ENCODE measurements around the gene PGBD2.
"Not testable (repeated sequence)": the region's sequence is repeated elsewhere in the genome, so short reads cannot be mapped to it uniquely, and the experiment has no call there.

PGBD2 gene, protein sequence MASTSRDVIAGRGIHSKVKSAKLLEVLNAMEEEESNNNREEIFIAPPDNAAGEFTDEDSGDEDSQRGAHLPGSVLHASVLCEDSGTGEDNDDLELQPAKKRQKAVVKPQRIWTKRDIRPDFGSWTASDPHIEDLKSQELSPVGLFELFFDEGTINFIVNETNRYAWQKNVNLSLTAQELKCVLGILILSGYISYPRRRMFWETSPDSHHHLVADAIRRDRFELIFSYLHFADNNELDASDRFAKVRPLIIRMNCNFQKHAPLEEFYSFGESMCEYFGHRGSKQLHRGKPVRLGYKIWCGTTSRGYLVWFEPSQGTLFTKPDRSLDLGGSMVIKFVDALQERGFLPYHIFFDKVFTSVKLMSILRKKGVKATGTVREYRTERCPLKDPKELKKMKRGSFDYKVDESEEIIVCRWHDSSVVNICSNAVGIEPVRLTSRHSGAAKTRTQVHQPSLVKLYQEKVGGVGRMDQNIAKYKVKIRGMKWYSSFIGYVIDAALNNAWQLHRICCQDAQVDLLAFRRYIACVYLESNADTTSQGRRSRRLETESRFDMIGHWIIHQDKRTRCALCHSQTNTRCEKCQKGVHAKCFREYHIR

DNA sequence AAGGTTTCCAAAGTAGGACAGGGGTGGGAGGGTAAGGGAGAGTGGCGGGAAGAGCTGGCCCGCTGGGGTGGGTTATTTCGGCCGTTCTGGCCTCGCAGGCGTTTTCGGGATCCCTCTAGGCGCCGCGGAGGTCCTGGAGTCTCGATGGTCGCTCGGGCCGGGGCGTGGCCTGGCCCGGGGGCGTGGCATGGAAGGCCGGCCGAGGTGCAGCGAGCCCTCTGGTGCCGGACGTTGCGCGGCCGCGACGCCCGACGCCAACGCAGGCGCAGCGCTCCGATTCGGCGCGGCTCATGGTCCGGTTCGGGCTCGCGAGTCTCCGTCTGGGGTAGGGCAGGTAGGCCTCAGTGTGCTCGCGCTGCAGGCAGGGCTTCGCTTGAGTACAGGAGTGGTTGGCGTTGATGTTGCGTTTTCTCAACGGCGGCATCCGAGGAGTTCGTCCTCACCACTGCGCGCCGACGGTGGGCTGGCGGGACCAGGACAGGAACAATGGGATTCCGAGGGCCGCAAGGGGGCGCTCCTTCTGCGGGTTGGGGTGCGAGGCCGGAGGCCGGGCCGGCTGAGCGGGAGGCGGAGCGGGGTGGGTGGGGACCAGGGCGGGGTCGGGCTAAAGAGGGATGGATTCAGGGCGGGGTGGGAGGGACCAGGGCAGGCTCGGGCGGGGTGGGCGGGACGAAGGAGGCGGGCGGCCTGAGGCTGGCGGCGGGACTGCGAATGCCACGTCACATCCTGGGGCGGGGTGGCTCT is at the start of gene PGBD2:
Gene PGBD2, plus strand, starts transcription at position 227 of the 744 bp plus-strand sequence. CDS start 7,628 bp downstream, outside the sequence.
- peak; percentile 96 for DNase-seq

DNA sequence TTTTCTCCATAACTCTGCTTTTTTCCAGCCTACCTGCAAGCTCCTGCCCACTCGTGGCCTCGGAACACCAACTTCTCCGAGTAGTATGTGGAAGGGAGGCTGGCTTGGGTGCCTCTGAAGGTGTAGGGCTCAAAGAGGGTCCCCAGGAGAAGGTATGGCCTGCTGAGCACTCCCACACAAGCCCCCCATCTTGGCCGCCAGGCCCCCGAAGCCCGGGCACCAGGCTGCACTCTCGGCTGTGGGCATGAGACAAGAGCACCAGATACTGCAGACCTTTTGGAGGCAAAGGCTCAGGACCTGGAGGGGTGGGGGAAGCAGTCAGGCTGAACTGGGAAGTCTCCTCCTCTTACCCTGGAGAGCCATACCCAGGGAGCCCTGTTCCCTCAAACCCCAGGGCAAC is 48.8 kb upstream of the PGBD2 start:
- DNase-seq, result no peak

GRCh38 chr1:248857749-248858095 is 48.3 kb upstream of the PGBD2 start:
- no peak for DNase-seq

- DNase-seq, result peak; percentile 31
Observed at GRCh38 chr1:248858096-248858890, 47.7 kb upstream of the PGBD2 start.

DNA sequence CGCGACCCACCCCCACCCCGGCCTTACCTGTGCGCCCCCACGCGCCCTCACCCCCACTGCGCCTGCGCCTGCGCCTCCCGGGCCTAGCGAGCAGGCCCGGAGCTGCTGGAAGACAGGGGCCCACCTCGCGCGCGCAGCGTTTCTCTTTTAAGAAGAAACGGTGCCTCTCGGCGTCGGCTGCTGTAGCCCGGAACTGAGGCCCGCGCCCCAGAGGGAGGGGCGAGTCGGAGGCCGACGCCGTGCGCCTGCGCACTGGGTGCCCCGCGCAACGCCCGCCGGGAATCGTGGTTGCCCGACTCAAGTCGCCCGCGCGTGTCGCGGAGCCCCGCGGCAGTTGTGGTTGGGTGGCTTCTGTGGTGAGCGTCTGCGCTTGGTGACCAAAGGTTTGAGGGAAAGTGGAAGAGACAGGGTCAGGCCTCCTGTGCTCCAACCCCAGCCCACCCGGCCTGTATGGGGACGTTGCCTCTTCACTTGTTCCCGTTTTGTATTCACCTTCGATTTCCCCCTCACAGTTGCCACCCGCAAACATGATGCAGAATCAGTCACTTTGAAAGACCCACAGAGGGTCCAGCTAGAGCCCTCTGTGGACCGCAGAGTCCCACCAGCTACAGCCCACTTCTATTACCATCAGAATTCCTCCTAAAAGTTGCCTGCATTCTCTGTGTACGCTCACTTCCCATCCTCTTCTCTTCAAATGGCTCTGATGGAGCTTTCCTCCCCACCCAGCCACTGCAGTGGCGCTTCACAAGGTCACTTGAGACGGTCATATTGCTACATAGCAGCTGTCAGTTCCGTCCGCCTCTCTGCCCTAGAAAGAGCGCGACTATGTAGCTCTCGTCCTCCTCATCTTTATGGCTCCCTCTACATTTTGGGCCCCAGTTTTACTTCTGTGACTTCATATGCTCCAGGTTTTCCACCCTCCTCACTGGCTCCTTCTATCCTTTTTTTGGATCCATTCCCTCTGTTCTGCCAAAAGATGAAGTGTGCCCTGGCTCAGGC is 46.8 kb upstream of the PGBD2 start, which contains the start of gene ZNF692:
Gene ZNF692, minus strand, starts transcription at position 195 of the 999 bp plus-strand sequence. CDS start 776 bp downstream, outside the sequence.
- peak; percentile 98 for DNase-seq

GRCh38 chr1:248860007-248860406 is 46.0 kb upstream of the PGBD2 start:
- no peak for DNase-seq

DNA sequence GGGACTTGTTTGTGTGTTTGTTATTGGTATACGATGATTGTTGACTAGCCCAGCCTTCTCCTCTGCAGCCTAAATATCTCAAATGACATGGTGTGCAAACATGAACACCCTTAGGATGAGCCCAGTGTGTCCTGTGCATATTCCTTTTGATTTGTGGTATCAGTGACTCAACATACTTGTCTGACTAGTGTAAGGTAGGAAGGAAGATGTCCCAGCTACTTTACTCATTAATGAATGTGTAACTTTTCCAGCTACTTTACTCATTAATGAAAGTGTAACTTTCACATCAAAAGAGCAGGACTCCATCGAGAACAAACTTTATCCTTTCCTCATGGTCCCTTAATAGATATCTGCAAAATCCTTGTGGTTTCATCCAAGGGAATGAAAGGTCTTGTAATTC is 44.4 kb upstream of the PGBD2 start:
- DNase-seq, result no peak

DNA sequence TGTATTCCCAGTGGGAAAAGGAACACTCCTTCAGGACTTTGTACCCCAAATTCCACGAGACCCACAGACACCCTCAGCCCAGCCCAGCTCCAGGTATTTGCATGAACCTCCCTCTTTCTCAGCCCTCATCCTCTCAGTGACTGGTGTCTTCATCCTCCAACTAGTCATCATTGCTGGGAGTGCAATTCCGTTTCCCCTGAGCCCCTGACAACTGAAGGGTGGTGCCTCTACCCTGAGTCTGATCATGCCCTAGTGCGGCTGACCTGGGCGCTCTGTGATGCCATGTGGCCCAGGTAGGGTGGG is 43.4 kb upstream of the PGBD2 start:
- DNase-seq, result no peak

DNA sequence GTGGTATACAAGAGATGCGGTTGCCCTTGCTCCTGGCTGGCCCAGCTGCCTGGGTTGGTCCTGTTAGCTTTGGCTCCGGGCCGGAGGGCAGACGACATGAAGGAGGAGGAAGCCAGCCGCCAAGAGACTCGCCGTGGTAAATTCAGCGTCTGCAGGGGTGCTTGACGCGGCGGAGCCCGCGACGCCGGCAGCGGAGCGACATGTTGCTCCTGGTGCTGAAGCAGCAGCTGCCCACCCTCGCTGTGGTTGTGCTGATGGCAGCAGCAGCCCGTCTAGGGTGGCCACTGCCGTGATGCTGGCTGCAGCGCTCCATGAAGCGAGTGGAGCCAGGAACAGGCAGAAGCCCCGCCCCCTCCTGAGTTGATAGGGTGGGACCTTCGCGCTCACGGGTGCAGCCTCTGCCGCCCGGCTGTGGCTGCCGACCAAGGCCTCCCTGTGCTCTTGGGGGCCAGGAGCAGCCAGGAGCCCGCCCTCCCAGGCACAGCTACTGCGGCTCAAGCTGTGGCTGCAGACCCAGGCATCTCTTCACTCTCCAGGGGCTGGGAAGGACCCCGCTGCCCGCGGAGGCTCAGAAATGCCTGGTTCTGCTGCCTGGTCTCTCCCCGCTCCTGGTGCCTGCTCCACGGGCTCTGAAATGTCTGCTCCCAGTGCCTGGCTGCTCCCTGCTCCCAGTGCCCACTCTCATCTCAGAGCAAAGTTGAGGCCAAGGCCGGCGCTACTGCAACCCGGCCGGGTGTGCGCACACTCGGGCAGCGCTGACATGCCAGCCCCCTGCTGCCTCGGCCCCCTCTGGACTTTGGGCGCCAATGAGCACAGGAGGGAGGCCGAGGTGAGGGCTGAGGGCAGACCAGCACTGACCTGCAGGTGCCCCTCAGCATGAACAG is 42.8 kb upstream of the PGBD2 start:
- peak; percentile 84 for DNase-seq

- no peak for DNase-seq
Observed at GRCh38 chr1:248871837-248872401, 34.1 kb upstream of the PGBD2 start.

DNA sequence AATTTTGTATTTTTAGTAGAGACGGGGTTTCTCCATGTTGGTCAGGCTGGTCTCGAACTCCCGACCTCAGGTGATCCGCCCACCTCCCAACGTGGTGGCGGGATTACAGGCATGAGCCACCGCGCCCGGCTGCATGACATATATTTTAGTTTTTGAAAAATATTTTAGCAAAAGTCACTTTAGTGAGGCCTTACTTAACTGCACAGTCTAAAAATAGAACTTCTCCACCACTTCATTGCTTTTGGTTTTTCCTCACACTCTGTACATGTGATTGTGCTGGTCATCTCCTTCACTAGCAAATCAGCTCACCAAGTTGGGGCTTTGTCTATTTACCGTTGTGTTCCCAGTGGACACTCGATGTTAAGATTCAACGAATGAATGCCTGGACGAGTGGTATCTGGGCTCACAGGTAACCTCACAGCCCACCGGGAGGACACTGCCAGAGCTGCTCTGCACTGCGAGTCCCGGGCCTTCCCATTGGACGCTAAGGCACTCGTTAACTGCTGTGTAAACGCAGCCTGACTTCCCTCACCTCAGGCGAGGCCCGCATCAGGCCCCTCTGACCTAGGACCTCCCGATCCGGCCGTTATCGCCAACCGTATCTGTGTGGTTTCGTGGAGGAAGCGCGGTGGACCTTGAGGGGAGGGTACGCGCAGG is 33.2 kb upstream of the PGBD2 start:
- peak; percentile 67 for DNase-seq

- DNase-seq, result peak; percentile 97
Observed at GRCh38 chr1:248873409-248873992, 32.5 kb upstream of the PGBD2 start.

DNA sequence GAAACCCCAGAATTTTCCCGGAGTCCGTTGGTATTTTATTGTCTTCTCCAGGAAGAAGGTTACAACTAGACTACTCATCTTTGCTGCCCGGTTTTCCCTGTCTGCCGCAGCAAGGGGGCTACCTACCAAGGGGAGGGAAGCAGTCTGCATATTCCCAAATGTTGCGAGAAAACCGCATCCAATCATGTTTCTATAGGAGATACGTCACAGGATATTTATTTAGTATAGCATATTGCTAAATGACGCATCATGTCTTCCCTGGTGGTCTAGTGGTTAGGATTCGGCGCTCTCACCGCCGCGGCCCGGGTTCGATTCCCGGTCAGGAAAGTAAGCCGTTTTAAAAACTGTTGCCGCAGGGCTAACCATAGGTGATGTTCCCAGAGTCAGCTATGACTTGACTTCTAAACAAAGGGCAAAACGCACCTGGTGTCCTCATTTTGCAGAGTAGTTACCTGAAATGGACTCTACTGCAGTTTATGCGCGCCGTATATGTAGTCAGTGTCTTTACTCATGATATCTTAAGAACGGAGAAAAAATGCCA is 32.0 kb upstream of the PGBD2 start:
- DNase-seq, result peak; percentile 86

DNA sequence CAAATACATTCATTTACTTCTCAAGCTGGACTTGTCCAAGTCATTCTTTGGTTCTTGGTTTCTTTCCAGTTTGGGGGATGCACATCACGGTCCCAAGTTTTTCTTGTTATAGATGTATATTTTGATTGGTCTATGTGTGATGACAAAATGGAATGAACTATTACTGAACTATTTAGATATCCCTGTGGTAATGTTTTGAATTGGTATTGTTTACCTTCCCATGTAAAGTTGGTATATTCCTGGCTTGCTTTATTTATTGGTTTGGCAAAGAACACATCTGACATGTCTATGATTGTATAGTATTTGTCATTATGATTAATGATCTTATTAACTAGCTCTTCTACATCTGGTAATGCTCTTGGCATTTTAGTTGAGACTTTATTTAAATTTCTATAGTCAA is 24.8 kb upstream of the PGBD2 start:
- no peak for DNase-seq

DNA sequence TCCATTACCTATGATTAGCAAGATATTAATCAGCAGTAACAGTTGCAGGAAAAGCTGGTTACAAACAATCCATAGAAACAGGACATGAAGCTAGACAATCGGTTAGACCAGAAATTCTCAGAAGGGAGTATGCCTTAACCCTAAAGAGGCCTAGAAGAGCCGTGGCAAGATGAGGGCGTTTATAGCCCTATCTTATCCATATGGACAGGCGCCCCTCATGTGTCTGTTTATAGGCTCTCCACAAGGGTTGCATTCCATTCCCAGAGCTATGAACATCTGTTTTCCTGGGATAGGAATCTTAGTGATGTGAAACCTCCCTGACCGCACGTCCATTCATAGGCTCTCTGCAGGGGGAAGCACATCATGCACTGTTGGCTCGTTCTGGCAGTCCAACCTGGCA is 23.6 kb upstream of the PGBD2 start:
- DNase-seq, result not testable (repeated sequence)

GRCh38 chr1:248884632-248885295 is 21.3 kb upstream of the PGBD2 start:
- DNase-seq, result no peak

- no peak for DNase-seq
Observed at GRCh38 chr1:248885646-248886045, 20.4 kb upstream of the PGBD2 start.

GRCh38 chr1:248886237-248886895 is 19.7 kb upstream of the PGBD2 start:
- DNase-seq, result no peak
